AG09309 (cell line): ENCODE results near the gene ANO6.

Experiments used
- DNase-seq: peaks from one replicate; pipeline ENCODE4 v3.0.0-alpha.2; 2010; ENCODE audit warnings: low read depth
- H3K4me3 ChIP-seq: 2 replicates; pipeline ENCODE4 v1.5.1; 2011; ENCODE audit warnings: mild to moderate bottlenecking, low read depth, low read length, moderate library complexity; ENCODE audit not compliant: control insufficient read depth
- TF ChIP-seq, protein P1 (sequence below): IDR thresholded peaks from 2 replicates; pipeline ENCODE4 v1.5.1; 2011; ENCODE audit warnings: mild to moderate bottlenecking, low read depth, low read length, inconsistent platforms; ENCODE audit not compliant: insufficient read depth, control insufficient read depth; ENCODE audit errors: missing control alignments

ANO6 gene

DNA sequence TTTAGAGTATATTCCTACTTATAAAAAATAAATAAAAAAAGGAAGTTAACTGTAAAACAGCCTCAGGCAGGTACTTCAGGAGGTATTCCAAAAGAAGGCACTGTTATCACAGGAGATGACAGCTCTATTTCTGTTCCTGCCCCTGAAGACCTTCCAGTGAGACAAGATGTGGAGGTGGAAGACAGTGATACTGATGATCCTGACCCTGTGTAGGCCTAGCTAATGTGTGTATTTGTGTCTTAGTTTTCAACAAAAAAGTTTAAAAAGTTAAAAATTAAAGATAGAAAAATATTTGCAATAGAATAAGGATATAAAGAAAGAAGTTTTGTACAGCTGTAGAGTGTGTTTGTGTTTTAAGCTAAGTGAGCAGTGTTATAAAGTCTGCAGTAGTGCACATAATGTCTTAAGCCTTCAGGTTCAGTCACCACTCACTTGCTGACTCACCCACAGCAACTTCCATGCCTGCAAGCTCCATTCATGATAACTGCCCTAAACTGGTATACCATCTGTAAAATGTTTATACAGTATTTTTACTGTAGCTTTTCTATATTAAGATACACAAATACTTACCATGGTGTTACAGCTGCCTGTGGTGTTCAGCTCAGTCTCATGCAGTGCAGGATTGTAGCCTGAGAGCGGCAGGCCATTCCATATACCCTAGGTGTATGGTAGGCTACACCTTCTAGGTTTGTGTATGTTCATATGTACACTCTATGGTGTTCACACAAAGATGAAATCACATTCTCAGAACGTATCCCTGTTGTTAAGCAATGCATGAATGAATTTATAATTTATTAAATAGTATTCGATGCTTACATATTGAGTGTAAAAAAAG, 121.1 kb downstream of the ANO6 start:
- TF ChIP-seq, protein P1, sequence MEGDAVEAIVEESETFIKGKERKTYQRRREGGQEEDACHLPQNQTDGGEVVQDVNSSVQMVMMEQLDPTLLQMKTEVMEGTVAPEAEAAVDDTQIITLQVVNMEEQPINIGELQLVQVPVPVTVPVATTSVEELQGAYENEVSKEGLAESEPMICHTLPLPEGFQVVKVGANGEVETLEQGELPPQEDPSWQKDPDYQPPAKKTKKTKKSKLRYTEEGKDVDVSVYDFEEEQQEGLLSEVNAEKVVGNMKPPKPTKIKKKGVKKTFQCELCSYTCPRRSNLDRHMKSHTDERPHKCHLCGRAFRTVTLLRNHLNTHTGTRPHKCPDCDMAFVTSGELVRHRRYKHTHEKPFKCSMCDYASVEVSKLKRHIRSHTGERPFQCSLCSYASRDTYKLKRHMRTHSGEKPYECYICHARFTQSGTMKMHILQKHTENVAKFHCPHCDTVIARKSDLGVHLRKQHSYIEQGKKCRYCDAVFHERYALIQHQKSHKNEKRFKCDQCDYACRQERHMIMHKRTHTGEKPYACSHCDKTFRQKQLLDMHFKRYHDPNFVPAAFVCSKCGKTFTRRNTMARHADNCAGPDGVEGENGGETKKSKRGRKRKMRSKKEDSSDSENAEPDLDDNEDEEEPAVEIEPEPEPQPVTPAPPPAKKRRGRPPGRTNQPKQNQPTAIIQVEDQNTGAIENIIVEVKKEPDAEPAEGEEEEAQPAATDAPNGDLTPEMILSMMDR: no peak
- H3K4me3 ChIP-seq: no peak overlapping the region
- peak; percentile 62 for DNase-seq

DNA sequence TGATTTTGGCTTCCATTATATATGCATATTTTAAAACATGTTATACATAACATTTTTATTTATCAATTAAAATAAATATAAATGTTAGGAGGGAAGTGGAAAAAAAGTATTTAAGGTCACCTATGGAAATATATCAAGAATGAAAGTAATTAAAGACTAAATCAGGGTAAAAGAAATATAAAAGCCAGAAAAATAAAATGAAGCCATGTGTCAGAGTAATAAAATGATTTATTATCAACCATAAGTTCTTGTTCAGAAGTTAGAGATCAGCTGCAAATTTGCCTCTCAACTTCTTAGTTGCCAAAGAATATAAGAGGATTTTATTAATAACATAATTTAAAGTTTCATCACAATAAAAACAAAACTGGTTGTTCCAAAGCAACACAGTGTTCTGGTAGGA, 121.9 kb downstream of the ANO6 start:
- no peak overlapping the region for H3K4me3 ChIP-seq
- DNase-seq: no peak
- TF ChIP-seq, protein P1: no peak

DNA sequence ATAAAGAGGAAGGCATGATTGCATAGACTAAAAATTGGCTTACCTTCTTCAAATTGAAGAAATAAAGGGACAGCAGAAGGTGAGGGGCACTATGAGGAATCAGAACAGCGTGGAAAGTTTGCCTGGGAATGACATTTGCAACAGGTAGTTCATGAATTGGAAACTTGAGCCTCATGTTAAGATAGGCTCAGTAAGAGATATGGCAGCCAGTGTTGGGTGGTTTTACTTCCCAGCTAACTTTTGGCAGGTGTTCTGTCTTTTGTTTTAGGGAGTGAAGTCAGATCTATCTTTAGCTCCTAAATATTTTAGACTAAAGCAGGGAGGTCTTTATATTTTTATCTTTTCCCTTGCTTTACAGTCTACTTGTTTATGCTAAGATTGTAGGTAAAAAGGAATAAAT, 122.4 kb downstream of the ANO6 start:
- no peak for DNase-seq
- no peak overlapping the region for H3K4me3 ChIP-seq
- TF ChIP-seq, protein P1: no peak

DNA sequence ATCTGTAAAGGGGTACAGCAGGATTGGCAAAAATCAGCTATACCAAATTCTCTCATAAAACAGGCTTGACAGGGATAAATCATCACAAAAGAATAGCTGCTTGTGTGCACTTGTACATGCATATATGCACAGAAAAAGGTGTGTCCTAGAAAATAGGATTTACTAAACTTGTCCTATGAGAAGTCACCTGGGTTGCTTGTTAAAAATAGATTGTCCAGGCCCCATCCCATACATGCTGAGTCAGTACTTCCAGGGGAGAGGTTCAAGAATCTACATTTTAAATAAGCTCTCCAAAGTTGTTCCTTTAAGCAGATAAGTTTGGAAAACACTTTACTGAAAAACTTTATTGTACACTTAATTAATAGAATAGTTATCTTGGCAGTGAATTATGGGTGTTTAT, 123.1 kb downstream of the ANO6 start:
- H3K4me3 ChIP-seq: no peak overlapping the region
- TF ChIP-seq, protein P1: no peak
- no peak for DNase-seq

DNA sequence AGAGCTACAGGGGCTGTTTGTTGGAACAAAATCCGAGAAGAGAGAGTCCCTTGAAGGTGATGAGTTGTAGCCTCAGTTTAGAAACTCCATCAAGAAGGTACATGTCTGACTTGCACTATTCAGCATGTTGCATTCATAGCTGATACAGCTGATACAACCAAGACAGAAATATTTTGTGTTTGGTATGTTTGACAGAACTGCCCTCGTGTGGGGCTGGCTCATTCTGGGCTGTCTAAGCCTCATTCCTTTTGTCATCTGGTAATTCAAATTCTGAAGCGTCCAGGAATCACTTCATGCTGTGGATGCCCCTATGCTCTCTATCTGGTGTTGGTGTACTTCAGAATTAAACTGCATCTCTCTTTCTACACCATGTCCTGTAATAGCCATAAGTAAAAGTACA, 126.3 kb downstream of the ANO6 start:
- DNase-seq: no peak
- TF ChIP-seq, protein P1: no peak
- H3K4me3 ChIP-seq: no peak overlapping the region

DNA sequence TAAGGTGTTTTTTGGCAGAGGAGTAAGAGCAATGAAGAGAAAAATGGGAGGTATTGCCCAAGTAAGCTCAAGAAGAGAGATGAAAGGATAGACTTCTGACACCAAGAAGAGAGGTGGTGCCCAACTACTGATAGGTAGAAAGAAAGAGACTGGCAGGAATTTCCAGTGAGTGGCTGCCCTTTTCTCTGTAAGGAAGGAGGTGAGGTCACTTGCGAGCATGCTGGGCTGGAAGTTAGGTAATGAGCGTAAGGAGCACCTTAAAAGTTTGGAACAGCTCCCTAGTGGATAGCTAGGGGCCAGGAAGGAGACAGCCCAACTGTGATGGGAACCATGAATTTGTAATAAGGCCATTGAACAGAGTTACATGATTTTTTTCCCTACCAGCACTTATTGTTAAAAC, 127.0 kb downstream of the ANO6 start:
- no peak for DNase-seq
- no peak overlapping the region for H3K4me3 ChIP-seq
- TF ChIP-seq, protein P1: no peak
